Neural crest cell (in vitro differentiated cells): ENCODE data around the gene MICAL2. TPM values are rescaled to one million over a fixed set of nuclear protein-coding genes. Genes with fewer than 3 reads are reported as not detected.

Experiments used
- DNase-seq: peaks from one replicate; pipeline ENCODE4 v3.0.0; 2021; ENCODE audit warnings: low read depth, mixed read lengths, low spot score
- H3K27ac Mint-ChIP-seq: one replicate; pipeline ENCODE4 v1.8.0; 2021; ENCODE audit warnings: mild to moderate bottlenecking, mixed read lengths; ENCODE audit not compliant: unreplicated experiment
- H3K27me3 Mint-ChIP-seq: 2 replicates; pipeline ENCODE4 v1.8.0; 2021; ENCODE audit warnings: low read depth, mild to moderate bottlenecking, mixed read lengths
- H3K36me3 Mint-ChIP-seq: 2 replicates; pipeline ENCODE4 v1.8.0; 2021; ENCODE audit warnings: low read depth, mild to moderate bottlenecking, mixed read lengths
- H3K4me1 Mint-ChIP-seq: 2 replicates; pipeline ENCODE4 v1.8.0; 2021; ENCODE audit warnings: mixed read lengths
- H3K4me3 Mint-ChIP-seq: one replicate; pipeline ENCODE4 v1.8.0; 2021; ENCODE audit warnings: mild to moderate bottlenecking, mixed read lengths
- H3K9me3 Mint-ChIP-seq: 2 replicates; pipeline ENCODE4 v1.8.0; 2021; ENCODE audit warnings: mixed read lengths
- total RNA-seq: library from RNA; stranded (reverse); gene quantifications from 2 replicates; pipeline ENCODE4 v1.2.1, GENCODE V29; 2021
- TF ChIP-seq, protein P1 (sequence below): fragments of 200-600 bp; sonication (generic); conservative IDR thresholded peaks from 2 replicates; pipeline ENCODE4 v1.5.0; 2021; ENCODE audit warnings: antibody characterized with exemption, mild to moderate bottlenecking

MICAL2 gene
- total RNA-seq, 1 donor from 2014 or later: 1.1 TPM

DNA sequence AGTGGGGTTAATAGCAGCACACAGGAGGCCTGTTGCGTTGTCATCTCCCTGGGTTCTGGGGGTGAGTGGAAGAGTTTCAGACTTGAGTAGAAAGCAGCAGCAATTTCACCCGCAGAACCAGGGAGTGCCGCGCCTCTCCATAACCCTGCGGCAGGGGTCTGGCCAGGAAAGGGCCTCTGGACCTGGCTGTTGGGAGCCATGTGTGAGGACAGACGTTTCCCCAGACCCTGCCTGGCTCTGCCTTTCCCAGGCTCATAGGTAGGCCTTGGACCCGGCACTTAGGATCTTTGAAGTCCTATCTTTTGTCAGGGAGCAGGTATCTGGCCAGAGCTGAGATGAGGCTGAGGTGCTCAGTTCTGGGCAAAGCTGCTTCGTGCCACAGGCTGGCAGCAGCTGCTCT lies 160.4 kb downstream of the MICAL2 start:
- Mint-ChIP-seq H3K4me1 (no peaks in the 10 kb centered on the region), H3K9me3 (no peaks in the 10 kb centered on the region), H3K4me3 (no peak overlapping the region), H3K27ac (no peak overlapping the region), H3K27me3 (no peaks in the 10 kb centered on the region), H3K36me3 (no peaks in the 10 kb centered on the region)
- no peak for DNase-seq
- TF ChIP-seq, protein P1, sequence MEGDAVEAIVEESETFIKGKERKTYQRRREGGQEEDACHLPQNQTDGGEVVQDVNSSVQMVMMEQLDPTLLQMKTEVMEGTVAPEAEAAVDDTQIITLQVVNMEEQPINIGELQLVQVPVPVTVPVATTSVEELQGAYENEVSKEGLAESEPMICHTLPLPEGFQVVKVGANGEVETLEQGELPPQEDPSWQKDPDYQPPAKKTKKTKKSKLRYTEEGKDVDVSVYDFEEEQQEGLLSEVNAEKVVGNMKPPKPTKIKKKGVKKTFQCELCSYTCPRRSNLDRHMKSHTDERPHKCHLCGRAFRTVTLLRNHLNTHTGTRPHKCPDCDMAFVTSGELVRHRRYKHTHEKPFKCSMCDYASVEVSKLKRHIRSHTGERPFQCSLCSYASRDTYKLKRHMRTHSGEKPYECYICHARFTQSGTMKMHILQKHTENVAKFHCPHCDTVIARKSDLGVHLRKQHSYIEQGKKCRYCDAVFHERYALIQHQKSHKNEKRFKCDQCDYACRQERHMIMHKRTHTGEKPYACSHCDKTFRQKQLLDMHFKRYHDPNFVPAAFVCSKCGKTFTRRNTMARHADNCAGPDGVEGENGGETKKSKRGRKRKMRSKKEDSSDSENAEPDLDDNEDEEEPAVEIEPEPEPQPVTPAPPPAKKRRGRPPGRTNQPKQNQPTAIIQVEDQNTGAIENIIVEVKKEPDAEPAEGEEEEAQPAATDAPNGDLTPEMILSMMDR: no peak

DNA sequence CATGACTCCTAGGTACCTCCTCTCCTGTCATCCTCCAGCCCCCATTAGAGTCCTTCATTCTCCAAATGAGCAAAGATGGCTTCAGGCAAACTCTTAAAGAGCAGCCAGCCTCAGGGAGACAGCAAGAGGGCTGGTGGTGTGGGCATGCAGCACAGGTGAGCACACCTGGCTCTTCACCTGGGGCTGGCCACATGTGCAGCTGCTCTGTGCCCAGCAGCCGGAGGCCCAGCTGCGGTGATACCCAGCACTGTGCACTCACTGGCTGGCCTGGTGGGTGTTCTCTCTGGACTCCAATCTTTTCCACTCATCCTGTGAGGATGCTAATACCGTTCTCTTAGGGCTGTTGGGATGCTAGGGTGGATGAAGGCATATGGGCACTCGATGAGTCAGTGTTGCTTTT lies 160.9 kb downstream of the MICAL2 start:
- H3K36me3 Mint-ChIP-seq: no peaks in the 10 kb centered on the region
- TF ChIP-seq, protein P1: no peak
- H3K4me1 Mint-ChIP-seq: no peaks in the 10 kb centered on the region
- DNase-seq: no peak
- H3K9me3 Mint-ChIP-seq: no peaks in the 10 kb centered on the region
- H3K27ac Mint-ChIP-seq: no peak overlapping the region
- no peaks in the 10 kb centered on the region for H3K27me3 Mint-ChIP-seq
- H3K4me3 Mint-ChIP-seq: no peak overlapping the region

DNA sequence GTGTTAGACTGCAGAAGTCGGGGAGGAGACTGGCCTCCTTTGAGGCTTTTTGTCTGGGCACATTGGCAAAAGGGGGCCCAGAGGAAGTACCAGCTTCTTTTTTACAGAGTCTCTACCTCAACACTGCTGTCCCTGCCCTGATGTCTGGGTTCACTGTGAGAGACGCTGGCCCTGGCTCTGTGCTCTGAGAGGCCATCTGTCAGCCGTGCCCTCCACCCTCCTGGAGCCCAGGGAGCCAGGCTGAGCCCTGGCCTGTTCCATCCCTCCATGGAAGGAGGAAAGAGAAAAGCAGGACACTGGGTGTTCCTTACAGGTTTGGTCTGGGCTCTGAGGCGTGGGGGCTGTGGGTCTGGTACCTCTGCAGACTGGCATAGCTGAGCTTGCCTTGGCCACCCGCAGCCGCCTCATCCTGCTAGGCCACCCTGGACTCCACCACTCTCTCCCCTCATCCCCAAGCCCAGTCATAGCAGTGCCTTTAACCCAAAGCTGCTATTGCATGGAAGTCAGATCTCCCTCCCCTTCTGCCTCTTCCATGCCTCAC lies 161.5 kb downstream of the MICAL2 start:
- Mint-ChIP-seq H3K4me3 (no peak overlapping the region), H3K4me1 (no peaks in the 10 kb centered on the region), H3K27ac (no peak overlapping the region), H3K9me3 (no peaks in the 10 kb centered on the region), H3K36me3 (no peaks in the 10 kb centered on the region), H3K27me3 (no peaks in the 10 kb centered on the region)
- DNase-seq: no peak
- TF ChIP-seq, protein P1: no peak

DNA sequence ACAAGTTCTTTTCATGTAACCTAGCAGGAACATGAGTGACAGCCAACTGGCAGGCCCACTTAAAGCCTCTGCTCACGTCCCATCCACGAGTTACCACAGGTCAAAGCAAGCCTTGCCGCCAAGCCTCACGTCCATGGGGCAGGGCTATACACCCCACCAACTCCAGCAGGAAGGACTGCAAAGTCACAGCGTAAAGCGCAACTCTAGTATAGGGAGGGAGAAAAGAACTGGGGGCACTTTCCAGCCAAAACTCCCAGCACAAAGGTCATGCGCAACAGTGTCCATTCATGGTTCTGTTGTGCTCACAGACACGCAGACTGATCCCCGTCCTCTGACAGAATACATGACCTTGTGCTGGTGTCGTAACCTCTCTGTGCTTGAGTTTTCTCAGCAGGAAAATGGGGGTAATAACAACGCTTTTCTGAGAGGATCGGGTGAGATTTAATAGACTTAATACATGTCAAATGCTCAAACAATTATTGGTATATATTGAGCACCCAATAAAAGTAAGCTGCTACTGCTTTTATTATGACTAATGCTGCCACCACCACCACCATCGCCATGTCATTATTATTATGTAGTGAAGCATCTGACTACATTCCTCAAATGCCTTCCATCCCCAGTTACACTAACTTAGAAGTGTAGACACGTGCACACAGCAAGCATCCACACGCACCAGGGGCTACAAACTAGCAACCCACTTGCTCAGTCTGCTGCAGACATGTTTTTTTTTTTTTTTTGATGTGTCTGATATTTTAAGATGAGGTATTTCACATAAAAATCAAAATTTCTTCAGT lies 162.6 kb downstream of the MICAL2 start:
- Mint-ChIP-seq H3K27me3 (no peaks in the 10 kb centered on the region), H3K27ac (peak overlapping the region; percentile 2), H3K4me3 (no peak overlapping the region), H3K4me1 (no peaks in the 10 kb centered on the region), H3K36me3 (no peaks in the 10 kb centered on the region), H3K9me3 (no peaks in the 10 kb centered on the region)
- no peak for DNase-seq
- TF ChIP-seq, protein P1: no peak

DNA sequence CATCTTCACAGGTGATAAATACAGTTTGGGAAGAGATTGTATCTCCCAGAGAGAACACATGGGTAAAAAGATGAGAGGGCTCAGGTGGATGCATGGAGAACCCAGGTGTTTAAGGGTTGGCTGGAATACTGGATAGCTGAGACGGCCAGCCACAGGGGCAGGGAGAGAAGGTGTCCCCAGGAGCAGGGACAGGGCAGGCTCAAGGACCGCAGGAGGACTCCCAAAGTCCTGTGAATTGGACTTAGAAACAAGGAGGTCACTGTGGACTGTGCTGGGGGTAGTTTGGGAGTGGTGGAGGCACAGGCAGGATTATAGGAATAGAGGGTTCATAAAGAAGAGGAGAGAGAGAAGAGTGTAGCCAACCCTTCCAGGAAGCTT lies 163.2 kb downstream of the MICAL2 start:
- no peaks in the 10 kb centered on the region for H3K9me3 Mint-ChIP-seq
- DNase-seq: no peak
- peak overlapping the region; percentile 2 for H3K27ac Mint-ChIP-seq
- H3K4me3 Mint-ChIP-seq: no peak overlapping the region
- TF ChIP-seq, protein P1: no peak
- H3K27me3 Mint-ChIP-seq: no peaks in the 10 kb centered on the region
- no peaks in the 10 kb centered on the region for H3K36me3 Mint-ChIP-seq
- no peaks in the 10 kb centered on the region for H3K4me1 Mint-ChIP-seq
